ENCODE results near the gene GALNT14.
"Not testable (repeated sequence)": the region's sequence is repeated elsewhere in the genome, so short reads cannot be mapped to it uniquely, and the experiment has no call there.

The GALNT14 gene, protein sequence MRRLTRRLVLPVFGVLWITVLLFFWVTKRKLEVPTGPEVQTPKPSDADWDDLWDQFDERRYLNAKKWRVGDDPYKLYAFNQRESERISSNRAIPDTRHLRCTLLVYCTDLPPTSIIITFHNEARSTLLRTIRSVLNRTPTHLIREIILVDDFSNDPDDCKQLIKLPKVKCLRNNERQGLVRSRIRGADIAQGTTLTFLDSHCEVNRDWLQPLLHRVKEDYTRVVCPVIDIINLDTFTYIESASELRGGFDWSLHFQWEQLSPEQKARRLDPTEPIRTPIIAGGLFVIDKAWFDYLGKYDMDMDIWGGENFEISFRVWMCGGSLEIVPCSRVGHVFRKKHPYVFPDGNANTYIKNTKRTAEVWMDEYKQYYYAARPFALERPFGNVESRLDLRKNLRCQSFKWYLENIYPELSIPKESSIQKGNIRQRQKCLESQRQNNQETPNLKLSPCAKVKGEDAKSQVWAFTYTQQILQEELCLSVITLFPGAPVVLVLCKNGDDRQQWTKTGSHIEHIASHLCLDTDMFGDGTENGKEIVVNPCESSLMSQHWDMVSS

DNA sequence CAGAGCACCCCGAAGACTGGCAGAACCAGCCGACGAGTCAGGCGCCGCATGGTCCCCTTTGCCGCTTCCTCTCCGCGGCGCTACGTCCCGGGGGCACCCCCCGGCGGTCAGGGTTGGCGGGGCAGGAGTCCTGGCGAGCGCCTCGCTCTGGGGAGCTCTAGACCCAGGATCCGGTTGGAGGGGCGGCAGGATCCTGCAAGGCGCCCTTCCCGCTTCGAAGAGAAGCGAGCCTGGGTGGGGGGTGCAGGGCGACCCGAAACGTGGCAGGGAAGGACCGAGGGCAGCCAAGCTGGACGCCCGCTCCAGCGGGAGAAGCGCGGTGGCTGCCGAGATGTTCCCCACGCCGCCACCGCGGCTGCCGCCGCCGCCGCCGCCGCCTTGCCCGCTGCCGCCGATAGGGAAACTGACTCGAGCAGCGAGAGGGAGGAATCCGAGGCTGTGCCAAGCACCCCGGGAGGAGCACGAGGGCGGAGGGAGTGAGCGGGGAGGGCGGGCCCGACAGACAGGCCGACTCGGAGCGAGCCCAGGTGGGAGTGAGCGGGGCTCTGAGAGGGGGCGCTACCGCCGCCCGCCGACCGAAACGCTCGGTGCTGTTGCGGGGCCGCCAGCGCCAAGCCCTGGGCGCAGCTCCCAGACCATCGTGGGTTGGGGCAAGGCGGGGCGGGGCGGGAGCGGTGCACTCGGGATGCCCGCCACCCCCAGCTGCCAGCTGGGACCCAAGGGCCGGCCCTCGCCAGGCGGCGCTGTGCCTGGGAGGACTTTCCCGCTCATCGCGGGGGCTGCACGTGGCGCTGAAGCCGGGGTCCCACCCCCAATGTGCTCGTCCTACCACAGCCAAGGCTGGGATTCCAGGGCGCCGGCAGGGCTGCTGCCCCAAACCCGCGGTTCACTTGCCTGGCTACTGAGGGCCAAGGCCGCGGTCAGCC is at the start of gene GALNT14:
GALNT14 (minus strand) TSS at position 404 of the 926 bp plus-strand sequence; CDS start at position 50, 354 bp downstream.
- DNase-seq (ENCODE audit: low spot score) = no peak

DNA sequence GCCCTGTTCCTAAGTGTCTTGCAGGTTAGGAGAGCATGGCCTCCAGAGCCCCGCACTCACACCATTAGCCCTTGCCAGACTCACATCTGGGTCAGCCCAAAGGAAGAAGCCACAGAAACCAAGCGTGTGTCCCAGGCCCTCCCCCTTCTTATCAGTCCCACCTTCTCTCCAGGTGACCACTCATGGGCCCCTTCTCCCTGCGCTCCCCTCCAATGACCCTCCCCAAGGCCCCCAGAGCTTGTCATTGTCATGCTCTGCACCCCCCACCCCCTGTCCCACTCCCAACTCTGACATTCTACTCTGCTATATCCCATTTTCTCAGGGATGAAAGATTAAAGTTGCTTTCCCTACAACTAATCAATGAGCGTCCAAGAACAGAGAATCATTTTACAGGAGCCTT is 48.9 kb upstream of the GALNT14 start:
- no peak for DNase-seq (ENCODE audit: low spot score)

DNA sequence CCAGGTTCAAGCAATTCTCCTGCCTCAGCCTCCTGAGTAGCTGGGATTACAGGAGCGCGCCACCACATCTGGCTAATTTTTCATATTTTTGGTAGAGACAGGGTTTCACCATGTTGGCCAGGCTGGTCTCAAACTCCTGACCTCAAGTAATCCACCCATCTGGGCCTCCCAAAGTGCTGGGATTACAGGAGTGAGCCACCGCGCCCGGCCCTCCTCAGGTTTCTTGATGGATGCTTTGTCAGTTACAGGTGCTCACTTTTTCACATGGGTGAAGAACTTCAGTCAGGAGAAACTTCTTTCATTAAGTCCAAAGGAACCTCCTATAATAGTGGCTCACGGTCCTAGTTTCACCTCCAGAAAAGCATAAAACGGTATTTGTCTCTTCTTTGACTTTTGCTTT is 45.7 kb upstream of the GALNT14 start:
- not testable (repeated sequence) for DNase-seq (ENCODE audit: low spot score)

DNA sequence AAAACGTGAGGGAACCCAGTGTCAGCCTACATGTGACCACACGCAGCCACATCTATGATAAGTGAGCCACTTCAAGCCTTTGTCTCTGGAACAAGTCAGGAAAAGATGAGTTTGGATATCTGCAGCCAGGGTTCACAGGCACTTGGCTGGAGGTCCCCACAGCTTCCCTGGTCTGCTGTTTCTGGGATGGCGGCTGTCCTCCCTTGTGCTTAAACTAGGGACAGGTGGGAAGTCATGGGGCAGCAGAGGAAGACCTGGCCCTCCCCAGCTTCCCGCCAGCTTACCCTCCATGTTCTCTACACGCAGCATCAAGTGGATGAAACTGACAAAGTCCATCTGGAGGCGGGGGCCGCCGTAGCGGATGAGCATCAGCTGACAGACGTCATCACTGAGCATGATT is 38.5 kb upstream of the GALNT14 start:
- DNase-seq (ENCODE audit: low spot score) = no peak

DNA sequence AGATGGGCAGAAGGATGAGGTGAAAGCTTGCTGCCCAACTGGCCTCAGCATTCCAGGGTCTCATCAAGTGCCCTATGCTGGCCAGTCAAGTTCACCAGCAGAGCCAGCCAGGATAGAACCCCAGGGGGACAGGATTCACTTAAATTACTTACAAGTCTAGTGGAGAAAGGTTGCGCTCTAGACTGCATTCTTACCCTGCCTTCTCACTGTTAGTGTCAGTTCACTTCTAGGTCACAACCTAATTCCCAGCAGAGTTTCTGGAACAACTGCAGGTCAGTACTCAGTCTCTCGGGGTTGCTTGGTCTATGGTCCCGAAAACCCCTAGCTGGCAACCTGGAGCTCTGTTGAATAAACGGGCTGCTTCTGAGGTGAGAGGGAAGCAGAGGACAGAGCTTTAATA is 32.9 kb upstream of the GALNT14 start:
- DNase-seq (ENCODE audit: low spot score) = no peak

DNA sequence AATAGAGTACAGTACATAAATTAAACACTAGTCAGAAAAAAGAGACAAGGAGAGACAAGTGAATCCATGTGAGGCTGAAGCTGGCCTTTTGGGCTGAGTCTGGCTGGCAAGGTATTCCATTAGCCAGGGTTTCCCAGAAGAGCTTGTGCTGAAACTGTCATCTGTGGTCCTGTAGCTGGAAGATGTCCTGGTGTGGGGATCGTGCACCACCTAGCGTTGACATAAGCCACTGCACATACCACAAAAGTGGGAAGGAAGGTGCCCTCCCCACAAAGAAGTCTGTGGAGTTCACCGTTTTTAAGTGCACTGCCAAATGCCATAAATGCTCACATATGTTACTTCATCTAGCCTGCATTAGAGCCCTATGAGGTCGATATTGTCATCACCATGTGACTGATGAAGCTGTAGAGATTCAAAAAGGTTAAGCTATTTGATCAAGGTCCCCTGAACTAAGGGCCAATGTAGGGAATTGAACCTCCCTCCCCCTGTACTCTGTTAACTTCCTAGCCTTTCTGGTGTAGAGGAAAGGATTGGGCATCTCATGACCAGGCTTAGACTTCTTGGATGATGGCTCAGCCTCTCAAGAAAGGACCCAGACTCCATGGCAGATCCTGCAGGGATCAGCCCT is 31.9 kb upstream of the GALNT14 start:
- DNase-seq (ENCODE audit: low spot score) = peak; percentile 37

DNA sequence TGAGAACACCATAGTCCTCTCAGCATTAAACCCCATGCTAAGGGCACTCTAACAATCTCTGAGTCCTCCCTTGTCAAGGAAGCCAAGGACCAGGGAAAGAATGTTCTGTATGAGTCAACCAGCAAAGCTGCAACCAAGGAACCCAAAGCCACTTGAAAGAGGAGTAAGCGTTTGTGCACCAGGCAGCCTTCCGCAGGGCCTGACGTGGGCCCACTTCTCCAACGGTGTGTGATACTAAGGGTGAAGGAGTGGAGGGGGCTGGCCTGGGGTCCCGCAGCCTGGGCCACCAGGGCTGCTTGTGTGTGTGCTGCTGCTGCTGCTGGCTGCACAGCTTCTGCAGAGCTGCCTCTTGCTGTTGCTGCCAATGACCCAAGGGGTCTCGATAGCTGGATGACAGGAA is 30.1 kb upstream of the GALNT14 start:
- DNase-seq (ENCODE audit: low spot score) = no peak

DNA sequence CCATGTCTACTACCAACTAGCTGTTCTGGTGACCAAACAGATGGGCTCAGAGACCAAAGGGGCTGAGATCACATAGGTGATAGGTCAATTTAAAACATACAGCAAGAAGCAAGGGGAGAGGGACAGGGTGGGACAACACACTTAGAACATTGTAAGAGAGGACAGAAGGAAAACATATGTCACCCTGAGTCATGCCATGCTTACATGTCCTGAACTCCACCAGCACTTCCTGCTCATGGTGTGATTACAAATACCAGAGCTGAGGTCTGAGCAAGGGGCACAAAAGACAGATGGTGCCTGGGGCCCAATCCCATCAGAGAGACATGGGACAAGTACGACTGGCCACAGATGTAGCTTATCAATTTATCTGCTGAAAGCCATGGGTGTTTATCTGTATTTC is 28.7 kb upstream of the GALNT14 start:
- DNase-seq (ENCODE audit: low spot score) = no peak

DNA sequence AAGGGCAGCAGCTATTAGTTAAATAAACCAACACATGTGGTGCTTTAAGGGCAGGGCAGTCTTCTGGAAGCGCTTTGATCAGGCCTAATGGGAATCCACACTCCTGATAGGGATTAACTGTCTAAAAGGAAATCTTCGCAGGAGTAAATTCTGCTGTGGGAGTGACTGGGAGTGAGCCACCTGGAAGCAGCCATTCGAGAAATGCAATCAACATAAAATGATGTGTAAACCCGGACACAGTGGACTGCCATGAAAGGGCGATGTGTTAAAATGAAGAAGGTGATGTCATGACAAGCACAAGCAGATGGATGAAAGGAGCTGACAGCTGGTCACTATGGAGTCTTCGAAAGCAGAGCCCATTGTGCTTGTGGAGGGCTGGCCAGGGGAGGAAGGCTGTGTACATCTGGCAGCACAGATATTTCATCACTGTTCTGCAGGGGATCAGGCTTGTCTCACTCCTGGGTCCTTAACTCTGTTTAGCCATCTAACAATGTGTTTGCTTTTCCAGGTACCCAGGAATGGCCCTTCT is 24.8 kb upstream of the GALNT14 start:
- DNase-seq (ENCODE audit: low spot score) = no peak

DNA sequence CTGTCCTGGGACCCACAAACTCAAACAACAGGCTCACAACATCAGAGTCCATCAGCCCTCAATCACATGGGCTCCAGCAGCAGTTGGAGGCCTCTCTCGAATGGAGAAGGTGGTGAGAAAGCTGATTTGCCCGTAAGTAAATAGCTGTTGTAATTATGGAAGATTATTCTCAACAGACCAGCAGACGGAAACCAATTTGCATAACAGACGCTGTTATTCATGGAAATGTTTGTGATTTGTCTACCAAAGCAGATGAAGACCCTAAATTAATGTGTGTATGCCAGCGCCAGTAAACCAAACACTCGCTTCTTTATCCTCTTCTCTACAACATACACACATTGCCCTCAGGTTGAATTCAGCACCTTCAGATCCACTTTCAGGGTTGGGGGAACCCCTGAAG is 23.4 kb upstream of the GALNT14 start:
- no peak for DNase-seq (ENCODE audit: low spot score)

DNA sequence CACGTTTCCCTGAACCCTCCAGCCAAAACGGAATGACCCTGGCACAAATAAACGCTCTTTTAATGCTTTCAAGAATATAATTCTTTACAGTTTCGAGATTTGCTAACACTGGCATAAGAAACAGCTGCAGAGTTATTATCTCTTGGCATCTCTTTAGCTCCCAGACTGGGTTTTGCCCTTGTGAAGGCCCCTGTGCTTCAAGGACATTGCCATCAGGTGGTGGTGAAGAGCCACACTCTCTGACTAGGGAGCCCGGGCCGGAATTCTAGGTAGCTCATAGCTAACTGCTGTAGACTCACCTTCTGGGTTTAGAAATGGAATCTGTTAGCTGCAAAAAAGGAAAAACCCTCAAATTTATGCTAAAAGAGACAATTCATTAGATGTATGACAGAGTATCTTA is 13.3 kb upstream of the GALNT14 start:
- DNase-seq (ENCODE audit: low spot score) = no peak

DNA sequence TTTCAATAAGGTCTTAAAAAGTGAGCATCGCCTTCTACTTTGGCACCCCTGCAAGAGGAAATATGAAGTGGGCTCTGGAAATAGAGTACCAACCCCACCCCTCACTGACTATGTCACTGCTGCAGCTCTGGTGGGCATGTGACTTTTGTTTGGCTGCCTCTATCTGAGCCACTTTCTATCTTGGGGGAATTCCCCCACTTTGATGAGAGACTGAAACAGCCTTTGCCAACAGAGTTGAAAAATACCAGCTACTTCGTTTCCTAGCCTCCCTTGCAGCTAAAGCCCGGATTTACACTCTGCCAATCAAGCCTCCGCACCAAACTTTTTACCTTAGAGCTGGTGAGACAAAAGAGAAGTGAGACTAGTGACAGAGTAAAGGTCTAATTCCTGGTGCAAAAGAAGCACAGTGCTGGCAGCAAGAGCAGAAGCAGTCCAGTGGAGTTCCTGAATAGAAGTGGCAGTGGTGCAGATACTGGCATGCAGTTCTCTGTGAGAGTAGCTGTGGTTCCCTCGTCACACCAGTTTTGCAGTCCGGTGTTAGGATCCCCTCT is 12.0 kb upstream of the GALNT14 start:
- DNase-seq (ENCODE audit: low spot score) = no peak

DNA sequence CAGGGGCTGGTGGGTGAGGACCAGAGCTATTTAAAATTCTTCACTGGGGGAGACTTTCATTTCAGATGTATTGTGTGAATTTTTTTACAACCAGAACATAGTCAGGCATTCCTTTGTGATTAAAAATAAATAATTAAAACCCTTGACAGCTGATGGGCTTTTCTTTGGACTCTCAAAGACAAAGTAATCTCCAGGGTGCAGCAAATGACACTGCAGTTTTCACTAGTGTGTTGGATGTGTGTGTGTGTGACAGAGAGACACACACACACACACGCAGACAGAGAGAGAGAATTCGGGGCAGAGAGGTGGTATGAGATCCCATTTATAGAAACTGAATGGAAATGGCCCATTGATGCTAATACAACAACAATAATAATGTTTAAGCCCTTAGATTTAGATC is 10.3 kb upstream of the GALNT14 start:
- no peak for DNase-seq (ENCODE audit: low spot score)

DNA sequence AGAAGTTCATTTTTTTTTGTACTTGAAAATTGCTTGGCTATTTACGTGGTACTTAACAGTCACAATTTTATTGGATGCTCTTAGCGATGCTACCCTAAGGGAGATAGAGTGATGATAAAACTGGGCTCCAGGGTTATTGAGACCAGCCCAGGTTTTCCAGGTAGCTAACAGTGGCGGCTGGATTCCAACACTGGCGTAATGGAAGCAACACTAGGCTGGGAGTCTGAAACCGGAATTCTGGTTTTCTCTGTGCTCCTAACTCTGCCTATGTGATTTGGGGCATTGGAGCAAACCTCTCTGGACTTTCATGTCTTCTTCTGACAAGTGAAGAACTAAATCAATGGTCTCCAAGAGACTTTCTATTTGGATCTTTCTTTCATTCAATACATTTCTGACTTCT is 9.4 kb upstream of the GALNT14 start:
- no peak for DNase-seq (ENCODE audit: low spot score)

DNA sequence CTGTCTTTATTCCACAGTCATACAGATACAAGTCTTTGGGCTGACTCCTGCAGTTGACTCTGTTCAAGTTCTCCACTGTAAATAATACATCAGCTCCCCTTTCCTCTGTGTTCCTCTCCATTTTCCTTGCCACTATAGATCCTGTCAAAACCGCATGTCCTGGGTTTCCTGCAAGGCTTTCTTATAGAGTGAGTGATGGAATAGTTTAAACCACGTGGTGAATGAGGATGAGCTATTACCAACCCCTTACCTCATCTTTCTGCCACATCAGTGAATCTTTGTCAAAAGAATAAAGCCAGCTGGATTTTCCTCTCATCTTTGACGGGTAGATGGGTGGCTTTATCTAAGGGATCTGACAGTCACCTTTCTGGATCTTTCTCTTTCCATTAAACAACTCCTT is 3.9 kb upstream of the GALNT14 start:
- no peak for DNase-seq (ENCODE audit: low spot score)

DNA sequence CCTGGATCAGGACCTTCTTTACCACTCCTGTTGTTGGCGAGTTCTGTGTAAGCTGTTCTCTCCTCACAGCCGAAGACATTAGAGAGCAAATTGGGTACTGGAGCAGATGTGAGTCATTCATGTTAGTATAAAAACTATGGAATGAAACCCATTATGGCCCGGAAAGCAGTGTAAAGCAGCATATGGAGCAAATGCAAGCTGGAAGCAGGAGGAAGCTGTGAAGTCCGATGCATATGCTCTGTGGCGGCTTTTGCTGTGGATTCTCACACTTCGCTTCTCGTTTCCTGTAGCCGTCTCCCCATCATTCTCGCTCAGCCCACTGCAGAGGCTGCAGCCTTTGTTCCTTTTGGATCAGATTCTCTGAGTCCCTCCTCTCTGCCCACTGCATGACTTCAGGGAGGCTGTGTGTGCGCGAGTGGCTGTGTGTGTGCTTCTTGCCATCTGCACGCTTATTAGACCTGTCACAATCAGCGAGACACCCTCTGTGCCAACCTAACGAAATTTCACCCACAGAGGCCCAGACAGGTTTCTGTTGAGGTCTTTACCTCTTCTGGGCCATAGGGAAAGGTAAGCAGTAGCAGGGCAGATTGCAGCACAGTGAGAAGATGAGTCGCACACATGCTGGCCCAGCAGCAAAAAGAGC is 3.3 kb upstream of the GALNT14 start:
- no peak for DNase-seq (ENCODE audit: low spot score)

DNA sequence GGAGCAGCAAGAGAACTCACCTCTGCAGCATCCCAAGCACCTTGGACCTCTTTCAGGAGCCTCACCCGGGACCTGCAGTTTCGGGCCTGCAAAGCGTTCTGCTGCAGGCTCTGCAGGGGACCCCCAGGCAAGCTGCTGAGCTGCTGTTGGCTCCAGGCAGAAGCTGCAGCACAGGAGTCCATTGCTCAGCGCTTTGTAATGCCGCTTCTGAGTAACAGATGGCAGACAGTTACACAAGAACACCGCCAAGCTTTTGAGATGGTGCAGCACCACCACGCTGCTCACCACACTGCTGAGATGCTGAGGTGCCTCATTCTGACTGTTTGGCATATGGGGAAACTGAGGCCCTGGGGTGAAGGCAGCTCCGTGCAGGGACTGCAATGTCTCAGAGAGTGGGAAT is 1.9 kb upstream of the GALNT14 start:
- DNase-seq (ENCODE audit: low spot score) = no peak

DNA sequence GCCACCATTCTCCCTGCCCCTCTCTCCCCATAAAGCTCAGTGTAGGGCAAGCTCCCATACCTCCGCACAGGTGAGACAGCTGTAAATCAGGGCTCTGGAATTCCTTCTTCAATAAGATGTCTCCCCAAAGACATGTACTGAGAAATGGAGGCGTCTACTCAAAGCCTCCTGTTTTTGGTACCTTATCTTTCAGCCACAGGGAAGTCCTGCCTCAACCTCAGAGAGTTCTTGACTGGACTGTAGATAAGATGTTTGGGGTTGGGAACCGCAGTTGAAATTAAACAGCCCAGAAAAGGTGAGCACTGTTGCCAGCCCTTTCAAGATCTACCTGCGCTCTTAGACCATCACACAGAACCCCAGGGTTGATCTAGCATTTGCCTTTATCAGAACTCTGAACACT is 1.4 kb upstream of the GALNT14 start:
- no peak for DNase-seq (ENCODE audit: low spot score)

DNA sequence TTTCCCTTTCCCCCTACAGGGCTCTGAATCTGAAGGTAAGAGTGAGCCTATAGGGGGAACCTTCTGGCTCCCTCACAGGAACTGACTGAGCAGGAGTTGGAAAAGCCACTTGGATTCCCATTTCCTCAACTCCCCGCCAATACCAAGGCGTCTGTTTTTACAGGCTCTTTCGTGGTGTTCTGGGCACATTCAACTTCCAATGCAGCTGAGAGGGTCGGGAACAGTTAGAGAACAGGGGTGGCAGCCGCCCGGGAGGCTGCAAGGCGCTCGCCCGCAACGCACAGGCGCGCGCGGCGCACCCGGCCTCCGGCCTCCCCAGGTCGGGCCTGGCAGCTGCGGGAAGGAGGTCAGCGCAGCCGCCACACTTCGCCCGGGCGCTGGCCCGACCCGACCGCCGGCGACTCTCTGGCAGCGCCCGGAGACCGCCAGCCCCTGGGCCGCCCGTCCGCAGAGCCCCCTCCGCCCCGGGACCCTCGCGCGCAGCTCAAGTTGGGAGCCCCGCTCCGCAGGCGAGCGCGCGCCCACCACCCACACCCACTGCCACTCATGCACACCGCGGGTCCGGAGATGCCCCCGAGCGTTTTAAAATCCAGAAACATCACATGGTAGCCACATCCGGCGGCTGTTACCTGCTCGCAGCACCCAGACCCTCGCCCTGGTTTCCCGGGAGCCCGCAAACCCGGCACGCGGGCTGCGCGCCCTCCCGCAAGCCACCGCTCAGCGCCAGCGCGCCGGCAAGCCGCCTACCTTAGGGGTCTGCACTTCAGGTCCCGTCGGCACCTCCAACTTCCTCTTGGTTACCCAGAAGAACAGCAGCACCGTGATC is 816 bp downstream of the GALNT14 start:
- DNase-seq (ENCODE audit: low spot score) = no peak

DNA sequence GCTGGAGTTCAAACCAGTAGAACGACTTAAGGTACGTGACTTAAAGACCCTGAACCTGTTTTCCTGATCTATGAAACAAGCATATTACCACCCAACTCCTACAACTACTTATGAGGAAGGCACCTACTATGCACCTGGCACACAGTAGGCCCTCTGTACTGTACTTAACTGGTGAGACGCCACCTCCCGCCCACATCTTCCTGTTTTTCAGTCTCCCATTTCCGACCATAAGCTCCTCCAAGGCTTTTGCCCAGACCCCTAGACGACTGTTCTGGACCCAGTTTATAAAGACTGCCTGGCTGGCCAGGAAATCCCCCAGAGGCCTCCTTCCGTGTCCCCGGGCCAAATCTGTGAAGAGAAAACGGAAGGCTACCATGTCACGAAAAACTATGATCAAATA is 1.5 kb downstream of the GALNT14 start:
- no peak for DNase-seq (ENCODE audit: low spot score)

Measured in CD4-positive, alpha-beta T cell treated with Interleukin-6 at 100 ng/mL for 8 hours (primary cell).